RWPE2 (cell line): Measurements from ENCODE around the gene SLC25A21.
"Not testable (repeated sequence)": the region's sequence is repeated elsewhere in the genome, so short reads cannot be mapped to it uniquely, and the experiment has no call there.

Source experiments
- ATAC-seq: fragments of 200-7000 bp; cut with Tn5 transposase; 3 replicates; pipeline ENCODE4 v1.9.1; 2021; ENCODE audit warnings: low read depth
- DNase-seq: peaks from one replicate; pipeline ENCODE4 v3.0.0-alpha.2; 2020; ENCODE audit warnings: low spot score
- H3K27ac ChIP-seq: fragments of 450-650 bp; 2 replicates; pipeline ENCODE4 v1.5.1; 2017; ENCODE audit warnings: mild to moderate bottlenecking; ENCODE audit not compliant: poor library complexity, severe bottlenecking
- H3K27me3 ChIP-seq: fragments of 250-450 bp; sonication (Bioruptor Pico); 2 replicates; pipeline ENCODE4 v1.5.1; 2021; ENCODE audit warnings: mild to moderate bottlenecking, moderate library complexity; ENCODE audit not compliant: insufficient read depth, poor library complexity, severe bottlenecking
- H3K36me3 ChIP-seq: fragments of 250-450 bp; sonication (Bioruptor Pico); 2 replicates; pipeline ENCODE4 v1.5.1; 2020; ENCODE audit warnings: low read depth, mild to moderate bottlenecking, moderate library complexity
- H3K4me1 ChIP-seq: fragments of 250-450 bp; sonication (Bioruptor Pico); 2 replicates; pipeline ENCODE4 v1.5.1; 2021; ENCODE audit warnings: mild to moderate bottlenecking, moderate library complexity; ENCODE audit not compliant: insufficient read depth, poor library complexity, severe bottlenecking
- H3K4me3 ChIP-seq: fragments of 250-450 bp; sonication (Bioruptor Pico); 2 replicates; pipeline ENCODE4 v1.5.1; 2021; ENCODE audit warnings: mild to moderate bottlenecking, moderate library complexity; ENCODE audit not compliant: severe bottlenecking
- H3K9me3 ChIP-seq: fragments of 250-450 bp; sonication (Bioruptor Pico); 2 replicates; pipeline ENCODE4 v1.5.1; 2021; ENCODE audit warnings: mild to moderate bottlenecking, moderate library complexity; ENCODE audit not compliant: severe bottlenecking
- CTCF ChIP-seq: fragments of 450-650 bp; IDR thresholded peaks from one replicate; pipeline ENCODE4 v1.5.1; 2017; ENCODE audit warnings: mild to moderate bottlenecking, moderate library complexity; ENCODE audit not compliant: poor library complexity, severe bottlenecking

Gene SLC25A21

GRCh38 chr14:36866867-36867266, 305.5 kb downstream of the SLC25A21 start:
- Histone ChIP-seq H3K27me3 (no peaks in the 10 kb centered on the region), H3K36me3 (no peaks in the 10 kb centered on the region), H3K4me3 (no peak overlapping the region), H3K4me1 (no peaks in the 10 kb centered on the region), H3K9me3 (no peaks in the 10 kb centered on the region), H3K27ac (no peak overlapping the region)
- no peak for TF ChIP-seq CTCF
- ATAC-seq (no peak), DNase-seq (no peak)

- TF ChIP-seq CTCF = peak; percentile 34
- no peaks in the 10 kb centered on the region for H3K36me3 ChIP-seq
- H3K27ac ChIP-seq = no peak overlapping the region
- no peaks in the 10 kb centered on the region for H3K9me3 ChIP-seq
- no peaks in the 10 kb centered on the region for H3K4me1 ChIP-seq
- no peaks in the 10 kb centered on the region for H3K27me3 ChIP-seq
- DNase-seq = no peak
- ATAC-seq = no peak
- no peak overlapping the region for H3K4me3 ChIP-seq
Measured at GRCh38 chr14:36863271-36863670, 309.1 kb downstream of the SLC25A21 start.

- not testable (repeated sequence) for ATAC-seq, H3K27me3 ChIP-seq, H3K36me3 ChIP-seq, H3K9me3 ChIP-seq, H3K4me3 ChIP-seq, DNase-seq, H3K27ac ChIP-seq, H3K4me1 ChIP-seq
Measured at GRCh38 chr14:36862237-36862636, 310.2 kb downstream of the SLC25A21 start.

- Histone ChIP-seq H3K27me3 (no peaks in the 10 kb centered on the region), H3K9me3 (no peaks in the 10 kb centered on the region), H3K27ac (no peak overlapping the region), H3K4me3 (no peak overlapping the region), H3K36me3 (no peaks in the 10 kb centered on the region), H3K4me1 (no peaks in the 10 kb centered on the region)
- TF ChIP-seq CTCF = no peak
- ATAC-seq (no peak), DNase-seq (no peak)
Measured at GRCh38 chr14:36860831-36861230, 311.6 kb downstream of the SLC25A21 start.

- H3K27me3 ChIP-seq = no peaks in the 10 kb centered on the region
- no peak for ATAC-seq
- no peak for DNase-seq
- no peak overlapping the region for H3K27ac ChIP-seq
- H3K4me3 ChIP-seq = no peak overlapping the region
- H3K36me3 ChIP-seq = no peaks in the 10 kb centered on the region
- no peak for TF ChIP-seq CTCF
- H3K4me1 ChIP-seq = no peaks in the 10 kb centered on the region
- H3K9me3 ChIP-seq = no peaks in the 10 kb centered on the region
Measured at GRCh38 chr14:36859119-36859518, 313.3 kb downstream of the SLC25A21 start.
